HG02571 (cell line): ENCODE data around the gene AFF4.
"Not testable (repeated sequence)": the region's sequence is repeated elsewhere in the genome, so short reads cannot be mapped to it uniquely, and the experiment has no call there.

Source experiments
- ATAC-seq: cut with Tn5 transposase; IDR thresholded peaks from one replicate; pipeline ENCODE4 v1.9.1; 2021; ENCODE audit warnings: mild to moderate bottlenecking, moderate library complexity; ENCODE audit not compliant: unreplicated experiment

AFF4 gene

GRCh38 chr5:132860742-132861141, 102.7 kb downstream of the AFF4 start:
- no peak for ATAC-seq

GRCh38 chr5:132859889-132860437, 103.5 kb downstream of the AFF4 start:
- no peak for ATAC-seq

- ATAC-seq = no peak
Measured at GRCh38 chr5:132856011-132856410, 107.4 kb downstream of the AFF4 start.

GRCh38 chr5:132854992-132855391, 108.4 kb downstream of the AFF4 start:
- not testable (repeated sequence) for ATAC-seq

DNA sequence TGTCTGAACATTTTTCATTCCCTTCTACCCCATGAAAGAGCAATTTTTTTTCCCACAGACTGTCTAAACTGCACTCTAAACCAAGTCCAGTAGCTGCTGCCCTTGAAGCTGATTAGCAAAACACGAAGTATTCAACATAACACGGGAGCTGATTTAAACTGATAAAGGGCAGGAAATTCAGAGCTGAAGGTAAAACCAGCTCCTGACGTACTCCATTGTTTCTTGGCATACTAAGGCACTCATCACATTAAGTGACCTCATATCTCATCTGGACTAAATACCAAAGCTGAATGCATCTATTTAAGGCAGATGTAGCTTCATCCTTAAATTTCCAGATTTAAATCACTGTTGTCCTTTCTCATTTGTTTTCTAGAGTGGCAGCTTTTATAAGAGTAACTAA, 109.1 kb downstream of the AFF4 start:
- no peak for ATAC-seq

DNA sequence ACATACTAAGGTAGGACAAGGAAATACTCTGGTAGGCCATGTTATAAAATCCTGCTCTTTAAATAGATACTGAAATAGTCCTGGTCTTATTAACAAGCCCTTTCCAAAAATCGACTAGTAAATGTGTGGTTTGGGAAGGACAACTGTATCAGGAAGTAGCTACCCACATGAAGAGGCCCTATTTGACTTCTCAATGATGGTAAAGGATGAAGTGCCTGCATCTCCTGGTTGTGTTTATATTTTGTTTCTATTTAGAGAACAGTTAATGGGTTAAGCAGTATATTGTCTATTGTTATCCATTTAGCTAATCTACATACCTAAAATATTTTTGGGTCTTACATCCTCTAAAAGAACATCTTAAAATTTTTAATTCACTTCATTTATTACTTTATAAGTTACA, 109.6 kb downstream of the AFF4 start:
- no peak for ATAC-seq

GRCh38 chr5:132853323-132853722, 110.1 kb downstream of the AFF4 start:
- no peak for ATAC-seq

- no peak for ATAC-seq
Measured at GRCh38 chr5:132850066-132850465, 113.4 kb downstream of the AFF4 start.

- no peak for ATAC-seq
Measured at GRCh38 chr5:132849347-132849746, 114.1 kb downstream of the AFF4 start.

DNA sequence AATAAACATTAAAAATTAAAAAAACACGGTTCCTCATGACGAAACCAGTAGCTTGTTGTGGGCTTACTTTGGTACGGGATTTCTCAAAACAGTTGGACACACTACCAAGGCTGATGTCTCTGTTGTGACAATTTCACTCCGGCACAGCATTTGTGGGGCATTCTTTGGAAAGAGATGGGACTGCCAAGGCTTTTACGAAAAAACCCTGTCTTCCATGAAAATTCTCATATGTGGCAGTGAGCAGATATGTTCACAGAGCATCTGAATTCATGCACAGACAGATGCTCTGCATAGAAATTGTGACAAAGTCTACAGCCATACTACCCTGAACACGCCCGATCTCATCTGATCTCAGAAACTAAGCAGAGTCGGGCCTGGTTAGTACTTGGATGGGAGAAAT, 115.2 kb downstream of the AFF4 start:
- no peak for ATAC-seq

GRCh38 chr5:132841305-132841704, 122.1 kb downstream of the AFF4 start:
- ATAC-seq = no peak

GRCh38 chr5:132840896-132841295, 122.5 kb downstream of the AFF4 start:
- ATAC-seq = no peak

DNA sequence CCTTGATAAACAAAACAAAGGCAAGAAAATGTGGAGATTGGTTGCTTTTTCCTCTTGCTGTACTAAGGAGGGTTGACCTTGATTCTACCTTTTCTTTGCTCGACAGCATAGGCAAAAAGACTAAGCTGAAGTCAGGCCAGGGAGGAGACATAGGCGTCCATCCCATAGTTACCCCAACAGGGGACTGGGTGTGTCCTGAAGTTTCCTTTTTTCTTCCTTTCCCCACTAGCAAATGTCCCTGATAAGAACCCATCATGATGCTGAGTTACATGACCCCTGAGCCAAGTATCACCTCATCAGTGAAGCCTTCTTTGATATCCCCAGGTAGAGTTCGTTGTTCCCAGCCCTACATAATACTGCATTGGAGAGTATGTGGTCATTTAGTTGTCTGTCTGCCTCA, 123.1 kb downstream of the AFF4 start:
- ATAC-seq = no peak

GRCh38 chr5:132839426-132840301, 123.8 kb downstream of the AFF4 start:
- ATAC-seq = no peak

DNA sequence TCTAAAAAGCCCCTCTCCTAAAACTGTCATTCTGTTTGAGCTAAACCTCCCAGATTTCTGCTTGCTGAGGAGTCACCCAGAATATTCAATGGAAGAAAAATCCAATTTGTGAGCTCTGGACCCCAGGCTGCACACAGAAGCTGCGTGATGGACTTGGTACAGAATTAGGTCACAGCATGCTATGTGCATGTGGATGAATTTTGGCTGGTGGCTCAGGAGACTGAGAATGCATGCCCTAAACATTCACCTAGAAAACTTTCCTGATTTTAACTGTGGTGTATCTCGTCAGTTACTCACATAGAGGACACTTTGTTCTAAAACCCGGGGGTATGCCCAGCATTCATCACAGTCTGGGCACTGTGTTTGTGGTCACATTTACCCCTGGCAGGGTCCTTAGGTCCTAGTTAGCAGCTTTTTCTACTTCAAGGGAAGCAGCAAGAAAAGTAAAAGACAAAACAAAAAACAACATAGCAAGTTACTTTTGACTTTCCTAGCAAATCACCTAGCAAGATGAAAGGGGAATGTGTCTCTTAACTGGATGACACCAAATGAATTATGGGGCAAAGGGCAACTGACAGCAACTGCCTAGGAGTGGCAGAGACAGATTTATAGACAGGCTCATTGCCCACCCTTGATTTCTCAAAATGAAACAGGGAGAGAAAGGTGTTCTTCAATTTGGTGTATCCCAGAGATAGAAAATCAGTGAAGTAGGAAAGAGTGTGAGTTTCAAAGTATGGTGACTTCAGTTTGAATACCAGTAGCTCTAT, 124.7 kb downstream of the AFF4 start:
- no peak for ATAC-seq

DNA sequence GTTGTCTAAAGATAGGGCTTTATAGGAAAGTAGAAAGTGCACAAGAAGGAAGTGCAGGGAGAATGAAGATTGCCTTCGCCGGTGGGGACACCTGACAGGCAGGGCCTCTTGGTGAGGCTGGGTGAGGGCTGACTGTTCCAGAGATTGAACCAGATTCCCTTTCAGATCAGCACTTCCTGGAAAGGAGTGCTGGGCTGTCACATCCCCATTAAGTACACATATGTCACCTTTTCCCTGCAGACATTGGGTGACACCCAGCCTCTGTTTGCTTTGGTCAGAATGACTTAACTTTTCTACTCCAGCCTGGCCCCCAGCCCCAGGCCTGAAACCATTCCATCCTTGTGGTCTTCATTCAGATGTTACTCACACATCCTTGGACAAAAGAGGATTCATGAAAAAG, 125.6 kb downstream of the AFF4 start:
- ATAC-seq = no peak

- no peak for ATAC-seq
Measured at GRCh38 chr5:132836852-132837251, 126.6 kb downstream of the AFF4 start.

DNA sequence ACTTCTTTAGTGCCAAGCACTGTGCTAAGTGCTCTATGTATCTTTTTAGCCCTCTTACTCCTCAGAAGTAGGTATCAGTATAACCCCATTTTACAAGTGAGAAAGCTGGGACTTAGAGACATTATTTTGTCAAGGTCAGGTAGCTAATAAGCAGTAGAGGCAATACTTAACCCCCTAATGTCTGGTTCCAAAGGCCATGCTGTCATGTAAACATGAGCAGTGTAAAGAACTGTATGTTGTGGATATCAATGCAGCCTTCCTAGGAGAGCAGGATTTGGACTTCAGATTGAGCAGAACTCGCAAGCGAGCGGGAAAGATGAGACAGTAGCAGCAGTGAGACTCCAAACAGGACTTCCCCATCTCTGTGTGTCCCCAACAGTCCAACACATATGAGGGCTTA, 129.4 kb downstream of the AFF4 start:
- ATAC-seq = no peak

DNA sequence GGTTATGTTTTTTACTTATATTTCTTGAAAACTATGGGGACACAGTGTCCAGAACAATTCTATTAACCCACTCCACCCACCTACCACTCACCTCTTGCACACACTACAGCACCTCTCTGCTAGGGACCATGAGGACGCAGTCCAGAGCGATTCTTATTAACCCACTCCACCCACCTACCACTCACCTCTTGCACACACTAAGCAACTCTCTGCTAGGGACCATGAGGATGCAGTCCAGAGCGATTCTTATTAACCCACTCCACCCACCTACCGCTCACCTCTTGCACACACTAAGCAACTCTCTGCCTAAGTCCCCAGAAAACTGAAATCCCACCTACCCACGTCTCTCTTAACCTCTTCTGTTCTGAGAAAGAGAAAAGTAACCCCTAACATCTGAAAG, 130.8 kb downstream of the AFF4 start:
- no peak for ATAC-seq

GRCh38 chr5:132831095-132831860, 132.2 kb downstream of the AFF4 start:
- no peak for ATAC-seq

DNA sequence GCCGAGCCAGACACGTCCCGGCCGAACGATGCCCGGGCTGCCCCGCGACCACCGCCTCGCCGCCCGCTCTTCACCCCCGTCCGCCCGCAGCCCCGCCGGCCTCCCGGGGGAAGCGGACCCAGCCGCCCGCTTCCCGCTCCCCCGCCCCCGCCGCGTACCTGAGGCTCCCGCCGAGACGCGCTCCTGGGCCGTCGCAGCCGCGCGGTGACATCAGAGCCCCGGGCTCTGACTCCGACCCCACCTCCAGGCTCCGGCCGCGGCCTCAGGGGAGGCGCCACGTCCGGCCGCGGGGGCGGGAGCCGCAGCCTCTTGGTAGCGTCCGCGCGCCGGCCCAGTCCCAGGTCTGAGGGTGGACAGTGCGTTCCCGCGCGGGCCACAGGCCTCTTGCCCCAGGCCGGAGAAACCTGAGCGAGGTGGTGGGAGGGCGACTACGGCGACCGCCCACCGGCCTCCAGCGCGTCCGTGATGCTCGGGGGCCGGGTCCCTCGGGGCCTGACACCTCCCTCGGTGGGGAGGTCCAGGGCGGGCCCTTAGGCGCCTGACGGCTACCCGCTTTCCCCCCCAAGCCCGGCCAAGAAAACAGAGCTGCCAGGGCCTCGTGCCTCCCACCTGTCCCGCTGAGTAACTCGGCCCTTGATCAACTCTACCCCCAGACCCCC, 132.9 kb downstream of the AFF4 start, which contains the start of gene SHROOM1:
Gene SHROOM1, minus strand, starts transcription at position 212 of the 659 bp plus-strand sequence. CDS start 4,507 bp downstream, outside the sequence.
- ATAC-seq = peak; percentile 78
